Mesendoderm (in vitro differentiated cells): ENCODE results near the gene LRRC8D. TPM values are rescaled to one million over a fixed set of nuclear protein-coding genes. Genes with fewer than 3 reads are reported as not detected.
A peak's percentile ranks its signal among the peaks of the same experiment; 100 is the strongest.
"Not testable (repeated sequence)": the region's sequence is repeated elsewhere in the genome, so short reads cannot be mapped to it uniquely, and the experiment has no call there.

ENCODE experiments used
- DNase-seq: peaks from one replicate; pipeline ENCODE4 v3.0.0; 2013
- H2AK5ac ChIP-seq: 2 replicates; pipeline ENCODE4 v1.6.1; 2013; ENCODE audit warnings: low read length, inconsistent platforms
- H2BK120ac ChIP-seq: 2 replicates; pipeline ENCODE4 v1.6.1; 2013; ENCODE audit warnings: low read depth, mild to moderate bottlenecking, low read length, moderate library complexity, mixed read lengths
- H2BK15ac ChIP-seq: replicated peaks from 2 replicates; pipeline ENCODE4 v1.6.1; 2013; ENCODE audit warnings: low read depth, mild to moderate bottlenecking, moderate library complexity
- H2BK5ac ChIP-seq: 2 replicates; pipeline ENCODE4 v1.6.1; 2013; ENCODE audit warnings: low read length, inconsistent platforms
- H3K18ac ChIP-seq: 2 replicates; pipeline ENCODE4 v1.6.1; 2013; ENCODE audit warnings: mild to moderate bottlenecking, low read length, mixed read lengths
- H3K23ac ChIP-seq: one replicate; pipeline ENCODE4 v1.6.1; 2013; ENCODE audit warnings: low read length
- H3K27ac ChIP-seq: 2 replicates; pipeline ENCODE4 v1.5.1; 2013; ENCODE audit warnings: low read depth, mild to moderate bottlenecking, inconsistent platforms, low read length, moderate library complexity
- H3K27me3 ChIP-seq: 2 replicates; pipeline ENCODE4 v1.6.1; 2013; ENCODE audit warnings: low read length, control low read depth, mild to moderate bottlenecking, inconsistent platforms; ENCODE audit not compliant: insufficient read depth, poor library complexity
- H3K36me3 ChIP-seq: 2 replicates; pipeline ENCODE4 v1.6.1; 2013; ENCODE audit warnings: low read length, inconsistent platforms; ENCODE audit not compliant: control insufficient read depth, insufficient read depth
- H3K4ac ChIP-seq: one replicate; pipeline ENCODE4 v1.6.1; 2013; ENCODE audit warnings: low read depth, mild to moderate bottlenecking, low read length, moderate library complexity
- H3K4me1 ChIP-seq: 2 replicates; pipeline ENCODE4 v1.6.1; 2013; ENCODE audit warnings: low read depth, low read length, inconsistent platforms; ENCODE audit not compliant: control insufficient read depth
- H3K4me2 ChIP-seq: 2 replicates; pipeline ENCODE4 v1.6.1; 2013; ENCODE audit warnings: low read length
- H3K4me3 ChIP-seq: 2 replicates; pipeline ENCODE4 v1.5.1; 2013; ENCODE audit warnings: mild to moderate bottlenecking, low read length
- H3K56ac ChIP-seq: one replicate; pipeline ENCODE4 v1.6.1; 2013; ENCODE audit warnings: low read length
- H3K79me1 ChIP-seq: 2 replicates; pipeline ENCODE4 v1.6.1; 2013; ENCODE audit warnings: low read length, inconsistent platforms
- H3K79me2 ChIP-seq: 2 replicates; pipeline ENCODE4 v1.6.1; 2013; ENCODE audit warnings: mild to moderate bottlenecking, low read length; ENCODE audit not compliant: control insufficient read depth, insufficient read depth
- H3K9ac ChIP-seq: 2 replicates; pipeline ENCODE4 v1.6.1; 2013; ENCODE audit warnings: low read length, inconsistent platforms
- H4K5ac ChIP-seq: one replicate; pipeline ENCODE4 v1.6.1; 2013; ENCODE audit warnings: low read length
- H4K8ac ChIP-seq: one replicate; pipeline ENCODE4 v1.6.1; 2013; ENCODE audit warnings: low read depth, mild to moderate bottlenecking, control low read depth, low read length, moderate library complexity
- WGBS: extraction: QIAGEN DNeasy Blood & Tissue Kit; methylation state at CpG from one replicate; pipeline ENCODE4 v1.1.7; 2013; ENCODE audit warnings: low lambda C conversion rate, missing lambda C conversion rate; ENCODE audit not compliant: insufficient coverage; ENCODE audit errors: extremely low coverage; 5-methylcytosine and 5-hydroxymethylcytosine counted together
- polyA plus RNA-seq, 2 experiments: library from polyadenylated mRNA; stranded (reverse); fragments of 200-250 nt; gene quantifications; one replicate each; pipeline ENCODE4 v1.2.3, GENCODE V29; 2013

Gene LRRC8D
- polyA plus RNA-seq (2013, experiment 1 of 2) = 30.1 TPM
- polyA plus RNA-seq (2013, experiment 2 of 2) = 30.3 TPM

GRCh38 chr1:89820422-89821321, at the start of gene LRRC8D:
Gene LRRC8D (plus strand): TSS chr1:89821032. CDS start chr1:89933069, 112,037 bp downstream.
- Histone ChIP-seq H3K4ac (peak within 1 kb of the TSS; percentile 75), H2AK5ac (no peak within 1 kb of the TSS), H3K4me3 (peak within 1 kb of the TSS; percentile 77), H2BK5ac (no peak within 1 kb of the TSS), H3K56ac (peak within 1 kb of the TSS; percentile 94), H3K23ac (peak within 1 kb of the TSS; percentile 59), H3K27ac (peak within 1 kb of the TSS; percentile 63), H3K27me3 (no peaks in the 10 kb centered on the region), H2BK15ac (no peak within 1 kb of the TSS), H3K79me2 (peaks cover 9% of the 10 kb centered on the region), H4K8ac (no peak within 1 kb of the TSS), H3K4me1 (peaks cover 3% of the 10 kb centered on the region), H4K5ac (no peak within 1 kb of the TSS), H2BK120ac (no peak within 1 kb of the TSS), H3K4me2 (peak within 1 kb of the TSS; percentile 99), H3K79me1 (peaks cover 8% of the 10 kb centered on the region), H3K9ac (peak within 1 kb of the TSS; percentile 78), H3K36me3 (no peaks in the 10 kb centered on the region), H3K18ac (peak within 1 kb of the TSS; percentile 20)
- WGBS = no CpG with 5 or more reads among the region's 82 CpGs
- peak; percentile 93 for DNase-seq

- Histone ChIP-seq H2BK5ac (no peak overlapping the region), H3K4me1 (no peaks in the 10 kb centered on the region), H2BK120ac (no peak overlapping the region), H4K8ac (no peak overlapping the region), H3K79me1 (no peaks in the 10 kb centered on the region), H3K4me3 (no peak overlapping the region), H3K56ac (no peak overlapping the region), H3K23ac (no peak overlapping the region), H3K18ac (no peak overlapping the region), H3K79me2 (no peaks in the 10 kb centered on the region), H3K4ac (no peak overlapping the region), H3K27me3 (no peaks in the 10 kb centered on the region), H3K9ac (no peak overlapping the region), H2BK15ac (no peak overlapping the region), H3K36me3 (no peaks in the 10 kb centered on the region), H3K27ac (no peak overlapping the region), H3K4me2 (no peak overlapping the region), H4K5ac (no peak overlapping the region), H2AK5ac (no peak overlapping the region)
- no CpG with 5 or more reads among the region's 5 CpGs for WGBS
- DNase-seq = no peak
These were observed 48.8 kb upstream of the LRRC8D start for GRCh38 chr1:89771991-89772560.

DNA sequence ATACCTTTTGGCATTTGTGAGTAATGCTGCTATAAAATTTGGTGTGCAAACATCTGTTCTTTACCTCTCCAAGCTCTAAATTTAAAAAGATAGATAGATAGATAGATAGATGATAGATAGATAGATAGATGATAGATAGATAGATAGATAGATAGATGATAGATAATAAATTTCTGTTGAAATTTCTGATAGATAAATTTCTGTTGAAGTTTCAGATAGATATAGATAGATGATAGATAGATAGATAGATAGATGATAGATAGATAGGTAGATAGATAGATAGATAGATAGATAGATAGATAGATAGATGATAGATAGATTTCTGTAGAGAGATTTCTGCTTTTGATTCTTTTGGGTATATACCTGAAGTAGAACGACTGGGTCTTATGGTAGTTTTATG, 44.7 kb upstream of the LRRC8D start:
- H3K79me1 ChIP-seq, H2BK5ac ChIP-seq, H3K56ac ChIP-seq, H2BK120ac ChIP-seq, H3K18ac ChIP-seq, H3K27ac ChIP-seq, H3K4me3 ChIP-seq, H4K5ac ChIP-seq, H3K27me3 ChIP-seq, DNase-seq, H2AK5ac ChIP-seq, H4K8ac ChIP-seq, H3K79me2 ChIP-seq, H3K23ac ChIP-seq, H2BK15ac ChIP-seq, H3K4me2 ChIP-seq, H3K4me1 ChIP-seq, H3K36me3 ChIP-seq, H3K4ac ChIP-seq, H3K9ac ChIP-seq: not testable (repeated sequence)
- no CpG with 5 or more reads among the region's 1 CpG for WGBS

GRCh38 chr1:89777271-89777670, 43.6 kb upstream of the LRRC8D start:
- H2BK5ac ChIP-seq, H3K4me3 ChIP-seq, H3K36me3 ChIP-seq, H2BK120ac ChIP-seq, H3K4me2 ChIP-seq, H2BK15ac ChIP-seq, H2AK5ac ChIP-seq, H3K4me1 ChIP-seq, H3K18ac ChIP-seq, H4K8ac ChIP-seq, H3K79me1 ChIP-seq, DNase-seq, H4K5ac ChIP-seq, H3K9ac ChIP-seq, H3K79me2 ChIP-seq, H3K56ac ChIP-seq, H3K27me3 ChIP-seq, H3K27ac ChIP-seq, H3K23ac ChIP-seq, H3K4ac ChIP-seq: not testable (repeated sequence)
- WGBS = no CpG with 5 or more reads among the region's 2 CpGs

GRCh38 chr1:89779151-89779940, 41.5 kb upstream of the LRRC8D start:
- Histone ChIP-seq H4K8ac (no peak overlapping the region), H2BK5ac (no peak overlapping the region), H3K27ac (no peak overlapping the region), H2BK15ac (no peak overlapping the region), H3K4ac (no peak overlapping the region), H3K27me3 (no peaks in the 10 kb centered on the region), H3K9ac (no peak overlapping the region), H2AK5ac (no peak overlapping the region), H4K5ac (no peak overlapping the region), H3K4me2 (no peak overlapping the region), H3K79me2 (no peaks in the 10 kb centered on the region), H3K56ac (no peak overlapping the region), H3K4me3 (no peak overlapping the region), H3K4me1 (no peaks in the 10 kb centered on the region), H3K23ac (no peak overlapping the region), H3K36me3 (no peaks in the 10 kb centered on the region), H3K18ac (no peak overlapping the region), H2BK120ac (no peak overlapping the region), H3K79me1 (no peaks in the 10 kb centered on the region)
- no peak for DNase-seq
- WGBS = no CpG with 5 or more reads among the region's 6 CpGs
